Esophagus mucosa (tissue), 1 donor: Measurements from ENCODE around the gene ACTR1B. TPM values are rescaled to one million over a fixed set of nuclear protein-coding genes. Genes with fewer than 3 reads are reported as not detected.
"Not testable (repeated sequence)": the region's sequence is repeated elsewhere in the genome, so short reads cannot be mapped to it uniquely, and the experiment has no call there.

Source experiments
- ATAC-seq: fragments of 200-7000 bp; cut with Tn5 transposase; one replicate; pipeline ENCODE4 v1.9.1; 2020
- total RNA-seq: library from RNA; stranded (reverse); gene quantifications from one replicate; pipeline ENCODE4 v1.2.4, GENCODE V29; 2023
- donor health status: DM: yes; HTN: yes; CAD: no.

Gene ACTR1B
- total RNA-seq, 1 donor from 2014 or later: 40.3 TPM

- no peak for ATAC-seq
Observed at GRCh38 chr2:97658691-97659157, 5.1 kb downstream of the ACTR1B start.

GRCh38 chr2:97657986-97658690 lies 5.7 kb downstream of the ACTR1B start:
- ATAC-seq: no peak

GRCh38 chr2:97656905-97657587 lies 6.8 kb downstream of the ACTR1B start:
- no peak for ATAC-seq

GRCh38 chr2:97656129-97656755 lies 7.6 kb downstream of the ACTR1B start:
- ATAC-seq: no peak

GRCh38 chr2:97654791-97655190 lies 9.1 kb downstream of the ACTR1B start:
- no peak for ATAC-seq

GRCh38 chr2:97654309-97654708 lies 9.5 kb downstream of the ACTR1B start:
- no peak for ATAC-seq

GRCh38 chr2:97653874-97654273 lies 10.0 kb downstream of the ACTR1B start:
- no peak for ATAC-seq

- no peak for ATAC-seq
Observed at GRCh38 chr2:97653473-97653872, 10.4 kb downstream of the ACTR1B start.

- no peak for ATAC-seq
Observed at GRCh38 chr2:97651114-97651513, 12.7 kb downstream of the ACTR1B start.

- no peak for ATAC-seq
Observed at GRCh38 chr2:97646977-97647376, 16.9 kb downstream of the ACTR1B start.

- ATAC-seq: peak; percentile 99
Observed at GRCh38 chr2:97645695-97646629, 17.9 kb downstream of the ACTR1B start, which contains the start of gene COX5B. TSS of gene COX5B (plus strand) at chr2:97646062. CDS start at chr2:97646087, 25 bp downstream.

GRCh38 chr2:97645112-97645694 lies 18.6 kb downstream of the ACTR1B start:
- peak; percentile 70 for ATAC-seq

GRCh38 chr2:97644023-97644717 lies 19.7 kb downstream of the ACTR1B start:
- ATAC-seq: no peak

- ATAC-seq: peak; percentile 56
Observed at GRCh38 chr2:97626049-97626430, 37.8 kb downstream of the ACTR1B start.

GRCh38 chr2:97625354-97626048 lies 38.3 kb downstream of the ACTR1B start:
- peak; percentile 62 for ATAC-seq

GRCh38 chr2:97622976-97623375 lies 40.9 kb downstream of the ACTR1B start:
- ATAC-seq: not testable (repeated sequence)

GRCh38 chr2:97620492-97620891 lies 43.4 kb downstream of the ACTR1B start:
- not testable (repeated sequence) for ATAC-seq

GRCh38 chr2:97618939-97619827 lies 44.7 kb downstream of the ACTR1B start:
- ATAC-seq: peak; percentile 100

GRCh38 chr2:97617911-97618310 lies 45.9 kb downstream of the ACTR1B start:
- ATAC-seq: no peak

- peak; percentile 52 for ATAC-seq
Observed at GRCh38 chr2:97615746-97616145, 48.1 kb downstream of the ACTR1B start.
